Fibroblast of skin of right biceps (primary cell): ENCODE results near the gene TSPAN13.

ENCODE experiments used
- DNase-seq: peaks from one replicate; pipeline ENCODE4 v3.0.0-alpha.2; 2013

The TSPAN13 gene

GRCh38 chr7:16816824-16817223 lies 63.3 kb downstream of the TSPAN13 start:
- DNase-seq: no peak

GRCh38 chr7:16817536-16817935 lies 64.0 kb downstream of the TSPAN13 start:
- DNase-seq: peak; percentile 43

- DNase-seq: no peak
Observed at GRCh38 chr7:16818732-16819131, 65.2 kb downstream of the TSPAN13 start.

- no peak for DNase-seq
Observed at GRCh38 chr7:16822029-16822428, 68.5 kb downstream of the TSPAN13 start.

GRCh38 chr7:16826060-16826459 lies 72.5 kb downstream of the TSPAN13 start:
- DNase-seq: no peak

GRCh38 chr7:16833373-16833772 lies 79.8 kb downstream of the TSPAN13 start:
- DNase-seq: no peak
